Activated CD8-positive, alpha-beta memory T cell treated with anti-CD3 and anti-CD28 coated beads for 48 hours (primary cell): ENCODE measurements around the gene ABCB10.
"Not testable (repeated sequence)": the region's sequence is repeated elsewhere in the genome, so short reads cannot be mapped to it uniquely, and the experiment has no call there.

Source experiments
- DNase-seq, 3 experiments: peaks; one replicate each; pipeline ENCODE4 v3.0.0-alpha.2; 2020; ENCODE audit warnings: low read depth in 2 of 3, low spot score in 2 of 3

ABCB10 gene

DNA sequence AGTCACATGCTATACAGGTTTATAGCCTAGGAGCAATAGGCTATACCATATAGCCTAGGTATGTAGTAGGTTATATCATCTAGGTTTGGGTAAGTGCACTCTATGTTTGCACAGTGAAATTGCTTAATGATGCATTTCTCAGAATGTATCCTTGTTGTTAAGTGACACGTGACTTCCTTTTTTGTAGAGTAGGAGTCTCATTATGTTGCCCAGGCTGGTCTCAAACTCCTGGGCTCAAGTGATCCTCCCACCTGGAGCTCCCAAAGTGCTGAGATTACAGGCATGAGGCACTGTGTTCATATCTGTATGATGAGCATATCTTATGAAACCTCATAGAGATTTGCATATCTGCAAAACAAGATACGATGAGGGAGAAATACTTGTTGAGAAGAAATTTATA, 13.8 kb upstream of the ABCB10 start:
- no peak for DNase-seq

DNA sequence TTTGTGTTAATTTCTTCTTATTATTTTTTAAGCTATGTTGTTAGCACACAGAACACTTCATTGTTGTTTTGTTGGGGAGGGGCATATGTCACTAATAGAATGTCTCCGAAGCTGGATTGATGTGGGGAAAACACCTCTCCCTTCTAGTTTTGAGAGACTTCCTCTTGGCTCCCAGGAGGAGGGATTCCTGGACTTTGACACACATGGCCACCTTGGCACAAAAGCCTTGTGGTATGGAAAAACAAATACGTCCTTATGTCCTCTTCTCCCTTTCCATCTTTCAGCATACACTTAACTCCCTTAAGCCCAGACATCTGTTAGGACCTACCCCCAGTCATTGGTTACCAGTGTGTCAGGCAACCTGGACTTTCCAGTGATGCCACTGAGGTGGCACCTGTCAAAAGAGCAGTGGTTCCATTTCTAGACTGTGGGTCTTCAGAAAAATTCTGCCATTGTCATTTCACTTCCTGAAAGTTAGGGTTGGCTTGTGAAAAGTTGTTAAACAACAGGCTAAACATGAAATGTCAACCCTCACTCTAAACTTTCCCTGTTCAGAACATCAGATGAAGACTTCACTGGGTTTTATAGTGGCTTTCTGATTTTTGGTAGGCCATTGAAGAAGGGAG, 12.5 kb upstream of the ABCB10 start:
- DNase-seq = no peak

DNA sequence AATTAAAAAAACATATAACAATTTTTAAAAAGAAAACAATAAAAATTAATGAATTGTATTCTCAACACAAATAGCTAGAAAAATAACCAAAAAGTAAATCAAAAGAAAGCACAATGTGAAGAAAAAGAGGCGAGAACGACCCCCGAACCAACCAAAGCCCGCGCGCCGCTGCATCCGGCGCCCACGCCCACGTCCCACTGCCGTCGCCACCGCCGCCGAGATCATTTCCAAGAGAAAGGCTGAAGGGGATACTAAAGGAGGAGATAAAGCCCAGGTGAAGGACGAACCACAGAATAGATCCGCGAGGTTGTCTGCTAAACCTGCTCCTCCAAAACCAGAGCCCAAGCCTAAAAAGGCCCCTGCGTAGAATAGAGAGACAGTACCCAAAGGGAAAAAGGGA, 11.8 kb upstream of the ABCB10 start:
- no peak for DNase-seq

- no peak for DNase-seq
Measured at GRCh38 chr1:229567109-229567868, 8.8 kb upstream of the ABCB10 start.

DNA sequence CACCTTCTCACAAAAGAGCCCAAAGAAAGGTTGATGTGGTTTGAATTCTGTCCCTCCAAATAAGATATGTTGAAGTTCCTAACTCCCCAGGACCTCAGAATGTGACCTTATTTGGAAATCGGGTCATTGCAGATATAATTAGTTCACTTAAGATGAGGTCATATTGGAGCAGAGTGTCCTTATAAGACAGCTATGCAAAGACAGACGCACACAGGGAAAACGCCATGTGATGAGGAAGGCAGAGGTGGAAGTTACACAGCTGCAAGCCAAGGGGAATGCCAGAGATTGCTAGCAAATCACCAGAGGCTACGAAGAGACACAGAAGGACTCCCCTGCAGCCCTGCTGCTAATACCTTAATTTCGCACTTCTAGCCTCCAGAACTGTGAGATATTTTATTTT, 5.2 kb upstream of the ABCB10 start:
- no peak for DNase-seq

GRCh38 chr1:229563241-229563640, 4.7 kb upstream of the ABCB10 start:
- no peak for DNase-seq

GRCh38 chr1:229562686-229563085, 4.2 kb upstream of the ABCB10 start:
- DNase-seq = no peak

DNA sequence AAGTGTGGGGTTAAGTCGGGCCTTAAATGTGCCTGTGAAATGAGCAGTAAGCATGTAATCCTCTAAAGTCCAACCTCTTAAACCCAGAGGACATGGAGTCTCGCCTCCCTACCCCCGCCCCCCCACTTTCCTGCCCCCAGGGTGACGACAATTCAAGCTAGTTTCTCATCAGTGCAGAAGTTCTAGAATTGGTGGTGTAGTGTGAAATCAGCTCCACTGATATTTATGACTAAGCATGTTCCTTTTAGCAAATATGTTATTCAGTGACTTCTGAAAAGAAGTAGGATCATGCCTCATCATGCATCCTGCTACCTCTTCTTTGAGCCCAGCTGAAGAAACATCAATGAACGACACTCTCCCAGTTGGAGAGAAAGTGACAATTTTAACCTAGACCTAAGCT, 2.6 kb upstream of the ABCB10 start:
- DNase-seq = no peak

DNA sequence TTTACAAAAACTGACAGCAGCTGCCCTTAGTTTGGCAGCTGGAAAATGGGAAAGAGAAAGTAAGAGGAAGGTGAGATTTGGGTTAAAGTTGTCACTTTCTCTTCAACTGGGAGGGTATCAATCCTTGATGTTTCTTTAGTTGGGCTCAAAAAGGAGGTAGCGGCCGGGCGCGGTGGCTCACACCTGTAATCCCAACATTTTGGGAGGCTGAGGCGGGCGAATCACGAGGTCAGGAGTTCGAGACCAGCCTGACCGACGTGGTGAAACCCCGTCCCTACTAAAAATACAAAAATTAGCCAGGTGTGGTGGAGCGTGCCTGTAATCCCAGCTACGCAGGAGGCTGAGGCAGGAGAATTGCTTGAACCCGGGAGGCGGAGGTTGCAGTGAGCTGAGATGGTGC, 1.6 kb upstream of the ABCB10 start:
- not testable (repeated sequence) for DNase-seq

DNA sequence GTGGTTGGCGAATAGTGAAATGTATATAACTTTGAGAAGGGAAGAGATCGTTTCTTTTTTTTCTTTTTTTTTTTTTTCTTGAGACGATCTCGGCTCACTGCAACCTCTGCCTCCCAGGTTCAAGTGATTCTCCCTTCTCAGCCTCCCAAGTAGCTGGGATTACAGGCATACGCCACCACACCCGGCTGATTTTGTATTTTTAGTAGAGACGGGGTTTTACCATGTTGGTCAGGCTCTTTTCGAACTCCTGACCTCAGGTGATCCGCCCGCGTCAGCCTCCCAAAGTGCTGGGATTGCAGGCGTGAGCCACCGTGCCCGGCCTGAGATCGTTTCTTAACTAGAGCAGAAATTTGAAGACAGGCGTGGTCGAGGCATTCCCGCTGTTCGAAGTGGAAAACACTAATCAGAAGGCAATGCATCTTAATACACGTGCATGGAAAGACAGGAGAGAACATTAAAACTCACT, 862 bp upstream of the ABCB10 start:
- DNase-seq = not testable (repeated sequence)

DNA sequence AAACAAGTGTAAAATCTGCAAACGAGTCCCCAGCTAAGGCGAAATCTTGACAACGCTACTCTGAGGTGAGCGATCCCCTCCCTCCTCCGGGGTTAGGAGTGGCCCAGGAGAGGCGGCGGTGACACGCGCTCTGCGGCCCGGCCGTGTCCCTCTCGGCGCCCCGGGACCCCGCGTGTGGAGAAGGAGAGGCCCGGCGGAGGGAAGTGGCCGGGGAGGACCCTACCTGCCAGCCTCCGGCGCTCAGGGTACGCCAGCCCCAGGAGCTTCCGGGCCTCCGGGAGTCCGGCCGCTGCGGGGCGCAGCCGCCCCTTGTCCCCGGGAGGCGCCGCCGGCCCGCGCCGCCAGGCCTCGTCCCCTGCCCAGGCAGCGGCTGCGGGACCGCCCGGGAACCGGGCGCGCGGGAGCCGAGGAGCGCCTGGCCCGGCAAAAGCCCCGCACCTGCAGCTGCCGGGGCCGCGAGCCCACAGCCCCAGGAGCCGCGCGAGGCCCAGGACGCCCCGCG, 543 bp downstream of the ABCB10 start:
- peak in 2 of 3 experiments; percentile 19 to 26 for DNase-seq

- no peak for DNase-seq
Measured at GRCh38 chr1:229557200-229557850, 1.2 kb downstream of the ABCB10 start.

GRCh38 chr1:229554886-229555621, 3.5 kb downstream of the ABCB10 start:
- DNase-seq = no peak

DNA sequence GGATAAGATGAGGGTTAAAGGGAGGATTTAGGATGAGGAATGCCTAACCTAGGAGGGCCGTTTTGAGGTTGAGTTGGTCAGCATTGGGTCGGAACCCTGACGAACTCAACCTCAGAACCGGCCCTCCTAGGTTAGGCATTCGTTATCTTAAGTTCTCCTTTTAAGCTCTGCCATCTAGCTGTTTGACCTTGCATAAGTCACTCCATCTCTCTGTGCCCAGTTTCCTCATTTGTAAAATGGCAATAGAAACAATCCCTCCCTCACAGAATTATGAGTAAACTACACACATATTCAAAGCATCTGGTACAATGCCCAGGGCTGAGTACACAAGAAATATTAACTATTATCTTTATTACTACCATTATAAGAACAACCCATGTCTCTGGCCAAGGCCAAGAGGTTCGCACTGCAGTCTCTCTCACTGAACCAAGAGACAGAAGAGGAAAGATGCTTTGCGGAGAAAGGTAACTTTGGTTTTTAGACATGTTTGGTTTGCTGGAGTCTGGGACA, 4.8 kb downstream of the ABCB10 start:
- DNase-seq = no peak

DNA sequence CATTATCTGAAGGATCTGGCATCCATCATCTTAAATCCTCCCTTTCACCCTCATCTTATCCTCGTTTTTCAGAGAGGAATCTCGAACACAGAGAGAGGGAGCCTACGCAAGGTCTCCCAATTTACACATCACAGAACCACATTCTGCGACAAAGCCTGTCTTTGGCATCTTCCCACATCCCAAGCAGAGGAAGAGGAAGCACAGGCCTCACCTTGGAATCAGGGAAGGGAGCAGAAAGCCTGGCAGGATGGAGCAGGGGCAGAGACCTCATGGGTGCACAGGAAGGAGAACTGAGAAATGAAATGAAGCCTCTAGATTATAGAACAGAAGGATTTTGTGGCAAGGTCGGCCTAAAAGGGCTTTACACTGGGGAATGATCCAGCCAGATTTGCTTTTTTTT, 5.8 kb downstream of the ABCB10 start:
- no peak for DNase-seq

- DNase-seq = no peak
Measured at GRCh38 chr1:229550812-229551567, 7.5 kb downstream of the ABCB10 start.

- DNase-seq = no peak
Measured at GRCh38 chr1:229547542-229547941, 11.0 kb downstream of the ABCB10 start.

GRCh38 chr1:229544587-229544986, 13.9 kb downstream of the ABCB10 start:
- DNase-seq = no peak

DNA sequence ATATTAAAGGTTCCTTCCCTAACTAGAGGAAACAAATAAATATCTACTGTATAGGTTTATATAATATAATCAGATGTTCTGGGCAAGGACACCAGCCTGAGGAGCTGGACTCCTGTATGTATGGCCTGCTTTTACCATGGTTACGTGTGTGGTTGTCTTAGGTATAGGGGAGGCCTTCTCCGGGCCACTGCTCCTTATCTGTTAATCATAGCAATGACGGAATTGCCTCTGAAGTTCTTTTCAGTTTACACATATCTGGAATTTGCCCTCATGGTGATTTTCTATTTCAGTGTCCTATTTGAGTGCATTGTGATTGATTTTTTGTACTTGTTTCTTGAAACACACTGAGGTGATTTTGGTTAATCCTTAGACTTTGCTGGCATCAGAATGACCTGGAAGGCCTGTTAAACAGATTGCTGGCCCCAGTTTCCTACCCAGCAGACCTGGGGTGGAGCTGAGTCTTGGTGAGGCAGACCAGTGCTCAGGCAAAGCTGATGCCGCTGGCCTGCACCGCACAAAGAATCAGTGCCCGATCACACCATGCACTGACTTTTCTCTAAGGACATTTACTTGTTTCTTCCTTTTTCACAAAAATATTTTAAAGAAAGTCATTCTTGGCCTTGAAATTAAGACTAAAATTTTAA, 18.5 kb downstream of the ABCB10 start:
- no peak for DNase-seq

- DNase-seq = no peak
Measured at GRCh38 chr1:229538945-229539344, 19.6 kb downstream of the ABCB10 start.
